ENCODE measurements around the gene CACFD1. TPM values are rescaled to one million over a fixed set of nuclear protein-coding genes. Genes with fewer than 3 reads are reported as not detected.

The CACFD1 gene
- total and polyA plus RNA-seq, 2 donors (not counting 3 experiments of a cell fraction or from before 2014, with no cell fraction given): 9.7 to 11.5 TPM

DNA sequence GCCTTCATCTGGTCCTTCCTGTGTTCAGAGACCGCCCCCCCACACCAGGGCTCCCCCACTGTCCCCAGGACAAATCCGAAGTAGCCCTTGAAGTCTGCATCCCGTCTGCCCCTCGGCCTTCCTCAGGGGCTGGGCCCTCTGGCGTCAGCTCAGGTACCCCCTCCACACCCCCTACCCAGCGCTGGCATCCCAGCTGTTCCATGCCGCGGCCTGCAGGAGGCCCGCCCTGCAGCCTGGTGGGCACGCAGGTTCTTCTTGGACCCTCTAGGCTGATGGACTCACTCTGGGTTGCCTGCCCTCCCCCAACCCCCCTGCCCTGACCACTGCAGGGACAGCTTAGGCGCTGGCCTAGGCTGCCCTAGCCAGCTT, 12.5 kb downstream of the CACFD1 start:
- ChIA-PET POLR2A (interaction anchor here (1.4 kb wide), 1 partner anchor 13 kb away, joined by 3 read pairs; the partner anchor contains the start of gene CACFD1), CTCF (interaction anchor here (1.7 kb wide), 1 partner anchor 14 kb away, joined by 3 read pairs; no protein-coding TSS in a partner anchor)
- Histone ChIP-seq H2AFZ (ENCODE audit: low read depth, low read length) (no peak overlapping the region), H3K36me3 (ENCODE audit: control insufficient read depth in 2 of 2, extremely low read depth in 1 of 2, insufficient read depth in 2 of 2, low read length in 2 of 2) (peaks cover 3 to 36% of the 10 kb centered on the region in 2 experiments), H3K4me1 (ENCODE audit: control insufficient read depth, extremely low read depth, insufficient read depth, low read length) (no peaks in the 10 kb centered on the region), H3K4me3 (replicated peaks in 1 of 3; ENCODE audit: insufficient read depth in 1 of 3, low read depth in 1 of 3, low read length in 3 of 3) (no peak overlapping the region), H3K9ac (replicated peaks; ENCODE audit: extremely low read depth, insufficient read depth, low read length) (no peak overlapping the region), H3K27me3 (ENCODE audit: control insufficient read depth in 2 of 2, insufficient read depth in 2 of 2, low read length in 2 of 2) (no peaks in the 10 kb centered on the region), H4K20me1 (replicated peaks; ENCODE audit: control insufficient read depth, extremely low read depth, insufficient read depth, low read length) (no peaks in the 10 kb centered on the region), H3K4me2 (ENCODE audit: insufficient read depth, low read length) (no peak overlapping the region), H3K9me3 (replicated peaks; ENCODE audit: control insufficient read depth, insufficient read depth, low read length) (no peaks in the 10 kb centered on the region), H3K79me2 (ENCODE audit: control insufficient read depth, insufficient read depth, low read length) (no peaks in the 10 kb centered on the region), H3K9me1 (replicated peaks; ENCODE audit: control insufficient read depth, extremely low read depth, insufficient read depth, low read length) (no peaks in the 10 kb centered on the region), H3K27ac (ENCODE audit: insufficient read depth, low read depth, low read length) (no peak overlapping the region)
- intact Hi-C loops (cut with micrococcal nuclease) (no loop called here), dilution Hi-C loops (cut with MboI; ENCODE audit: extremely low pct_ligation_motif_present, low sequenced_read_pairs) (no loop called here)
- DNase-seq (ENCODE audit: low read depth, low spot score): no peak
- no TSS peak for BruUV-seq (replicated peaks)
- no peak for FAIRE-seq
- TF ChIP-seq, protein P1, sequence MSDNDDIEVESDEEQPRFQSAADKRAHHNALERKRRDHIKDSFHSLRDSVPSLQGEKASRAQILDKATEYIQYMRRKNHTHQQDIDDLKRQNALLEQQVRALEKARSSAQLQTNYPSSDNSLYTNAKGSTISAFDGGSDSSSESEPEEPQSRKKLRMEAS (IDR thresholded peaks at IDR 0.05; ENCODE audit: insufficient read depth, insufficient read length): no peak
- no peak for TF ChIP-seq POLR2A (IDR thresholded peaks at IDR 0.05; ENCODE audit: low read depth, low read length)
- TF ChIP-seq GATA2 (IDR thresholded peaks at IDR 0.05; ENCODE audit: insufficient read depth, insufficient read length, low read depth, low read length): no peak
- no peak for TF ChIP-seq FOS (IDR thresholded peaks at IDR 0.05; ENCODE audit: borderline replicate concordance, insufficient read depth, low read length)
- no peak for TF ChIP-seq JUN (IDR thresholded peaks at IDR 0.05; ENCODE audit: borderline replicate concordance, insufficient read depth, insufficient read length, low read depth)
- no peak for TF ChIP-seq POLR2AphosphoS5 (IDR thresholded peaks at IDR 0.05; ENCODE audit: insufficient read depth, low read depth, low read length)
- TF ChIP-seq, protein P2, sequence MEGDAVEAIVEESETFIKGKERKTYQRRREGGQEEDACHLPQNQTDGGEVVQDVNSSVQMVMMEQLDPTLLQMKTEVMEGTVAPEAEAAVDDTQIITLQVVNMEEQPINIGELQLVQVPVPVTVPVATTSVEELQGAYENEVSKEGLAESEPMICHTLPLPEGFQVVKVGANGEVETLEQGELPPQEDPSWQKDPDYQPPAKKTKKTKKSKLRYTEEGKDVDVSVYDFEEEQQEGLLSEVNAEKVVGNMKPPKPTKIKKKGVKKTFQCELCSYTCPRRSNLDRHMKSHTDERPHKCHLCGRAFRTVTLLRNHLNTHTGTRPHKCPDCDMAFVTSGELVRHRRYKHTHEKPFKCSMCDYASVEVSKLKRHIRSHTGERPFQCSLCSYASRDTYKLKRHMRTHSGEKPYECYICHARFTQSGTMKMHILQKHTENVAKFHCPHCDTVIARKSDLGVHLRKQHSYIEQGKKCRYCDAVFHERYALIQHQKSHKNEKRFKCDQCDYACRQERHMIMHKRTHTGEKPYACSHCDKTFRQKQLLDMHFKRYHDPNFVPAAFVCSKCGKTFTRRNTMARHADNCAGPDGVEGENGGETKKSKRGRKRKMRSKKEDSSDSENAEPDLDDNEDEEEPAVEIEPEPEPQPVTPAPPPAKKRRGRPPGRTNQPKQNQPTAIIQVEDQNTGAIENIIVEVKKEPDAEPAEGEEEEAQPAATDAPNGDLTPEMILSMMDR (IDR thresholded peaks at IDR 0.05; ENCODE audit: extremely low read depth in 1 of 2, insufficient read depth in 1 of 2, low read depth in 1 of 2, low read length in 2 of 2): no peak
- TF ChIP-seq EZH2 (IDR thresholded peaks at IDR 0.05; ENCODE audit: borderline replicate concordance, low read depth, low read length, severe bottlenecking): no peak
- no peak for TF ChIP-seq MYC (IDR thresholded peaks at IDR 0.05; ENCODE audit: low read depth, low read length)

All from endothelial cell of umbilical vein (primary cell).